ENCODE results near the gene TGFBR2. TPM values are rescaled to one million over a fixed set of nuclear protein-coding genes. Genes with fewer than 3 reads are reported as not detected.

Gene TGFBR2
- total RNA-seq, 2 experiments from 2014 or later, result 57.8 to 58.1 TPM

GRCh38 chr3:30656624-30657141 lies 50.3 kb downstream of the TGFBR2 start:
- H3K4me1 Mint-ChIP-seq (ENCODE audit: low read depth), result peaks cover 98% of the 10 kb centered on the region
- no peaks in the 10 kb centered on the region for H3K27me3 Mint-ChIP-seq (ENCODE audit: low read depth)
- intact Hi-C loops (cut with micrococcal nuclease), result loop anchor here (5.0 to 10.0 kb wide), 2 partner anchors 558 to 876 kb away; partner anchors contain the start of gene STT3B
- H3K9me3 Mint-ChIP-seq, result peaks cover 1% of the 10 kb centered on the region
- peak overlapping the region; percentile 97 for H3K27ac Mint-ChIP-seq
- H3K36me3 Mint-ChIP-seq (ENCODE audit: low read depth), result peaks cover 86% of the 10 kb centered on the region
- DNase-seq, result no peak
- CTCF ChIA-PET, result no interaction called here
- H3K4me3 Mint-ChIP-seq, result peak overlapping the region; percentile 55

DNA sequence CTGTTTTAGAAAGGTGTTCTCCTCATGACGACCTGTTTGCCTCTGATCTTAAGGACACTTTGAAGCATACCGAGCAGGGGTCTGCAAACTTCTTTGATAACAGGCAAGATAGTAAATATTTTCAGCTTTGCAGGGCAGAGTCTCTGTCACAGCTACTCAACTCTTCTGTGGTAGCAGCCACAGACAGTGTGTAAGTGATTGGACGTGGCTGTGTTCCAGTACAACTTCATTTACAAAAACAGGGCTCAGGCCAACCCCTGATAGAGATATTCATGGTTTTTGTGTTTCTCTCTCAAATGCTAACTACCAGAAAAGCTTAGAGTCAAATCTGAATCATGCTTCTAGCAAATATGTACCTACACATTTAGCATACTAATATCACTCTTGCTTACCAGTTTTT lies 51.5 kb downstream of the TGFBR2 start:
- Mint-ChIP-seq H3K9me3 (peaks cover 1% of the 10 kb centered on the region), H3K4me3 (peak overlapping the region; percentile 62), H3K4me1 (ENCODE audit: low read depth) (peaks cover 98% of the 10 kb centered on the region), H3K36me3 (ENCODE audit: low read depth) (peaks cover 82% of the 10 kb centered on the region), H3K27ac (peak overlapping the region; percentile 97), H3K27me3 (ENCODE audit: low read depth) (no peaks in the 10 kb centered on the region)
- intact Hi-C loops (cut with micrococcal nuclease), result loop anchor here (1.0 to 10.0 kb wide), 4 partner anchors 9 to 874 kb away; partner anchors contain the start of gene STT3B
- CTCF ChIA-PET, result interaction anchor here (0.7 to 2.1 kb wide), 10 partner anchors 11 to 50 kb away, joined by 3 to 12 read pairs (median 5); no protein-coding TSS in a partner anchor
- DNase-seq, result peak; percentile 59

- H3K27me3 Mint-ChIP-seq (ENCODE audit: low read depth), result no peaks in the 10 kb centered on the region
- intact Hi-C loops (cut with micrococcal nuclease), result loop anchor here (1.0 to 10.0 kb wide), 4 partner anchors 9 to 874 kb away; partner anchors contain the start of gene STT3B
- peaks cover 81% of the 10 kb centered on the region for H3K36me3 Mint-ChIP-seq (ENCODE audit: low read depth)
- H3K4me1 Mint-ChIP-seq (ENCODE audit: low read depth), result peaks cover 98% of the 10 kb centered on the region
- peak; percentile 62 for DNase-seq
- H3K4me3 Mint-ChIP-seq, result peak overlapping the region; percentile 62
- H3K9me3 Mint-ChIP-seq, result peaks cover 1% of the 10 kb centered on the region
- peak overlapping the region; percentile 97 for H3K27ac Mint-ChIP-seq
- CTCF ChIA-PET, result interaction anchor here (0.6 to 2.1 kb wide), 15 partner anchors 10 to 69 kb away, joined by 3 to 12 read pairs (median 3); no protein-coding TSS in a partner anchor
These were observed 52.1 kb downstream of the TGFBR2 start for GRCh38 chr3:30658328-30659052.

- Mint-ChIP-seq H3K4me3 (peak overlapping the region; percentile 62), H3K4me1 (ENCODE audit: low read depth) (peaks cover 97% of the 10 kb centered on the region), H3K9me3 (peaks cover 1% of the 10 kb centered on the region), H3K36me3 (ENCODE audit: low read depth) (peaks cover 76% of the 10 kb centered on the region), H3K27ac (peak overlapping the region; percentile 97), H3K27me3 (ENCODE audit: low read depth) (no peaks in the 10 kb centered on the region)
- CTCF ChIA-PET, result interaction anchor here (0.5 to 2.1 kb wide), 11 partner anchors 12 to 458 kb away, joined by 3 to 12 read pairs (median 4); no protein-coding TSS in a partner anchor
- intact Hi-C loops (cut with micrococcal nuclease), result loop anchor here (5.0 to 10.0 kb wide), 3 partner anchors 555 to 1095 kb away; partner anchors contain the start of gene STT3B
- DNase-seq, result no peak
These were observed 53.1 kb downstream of the TGFBR2 start for GRCh38 chr3:30659270-30660130.

DNA sequence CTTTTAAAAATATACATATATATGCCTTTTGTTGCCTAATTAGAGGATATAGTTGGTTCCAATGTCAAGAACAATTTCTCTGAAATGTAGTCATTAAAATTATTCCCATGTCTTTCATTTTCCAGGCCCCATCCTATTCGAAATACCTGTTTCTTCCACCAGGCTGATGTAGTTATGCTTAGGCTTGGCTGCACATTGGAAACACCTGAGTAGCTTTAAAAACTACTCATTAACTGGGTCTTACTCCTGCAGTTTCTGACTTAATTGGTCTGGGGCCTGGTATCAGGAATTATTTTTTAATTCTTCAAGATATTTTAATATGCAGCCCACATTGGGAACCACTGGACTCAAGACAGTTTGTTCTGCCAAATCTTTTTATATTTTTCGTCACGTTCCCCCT lies 53.7 kb downstream of the TGFBR2 start:
- CTCF ChIA-PET, result interaction anchor here (0.5 kb wide), 1 partner anchor 459 kb away, joined by 3 read pairs; no protein-coding TSS in a partner anchor
- H3K9me3 Mint-ChIP-seq, result peaks cover 1% of the 10 kb centered on the region
- peak overlapping the region; percentile 39 for H3K4me3 Mint-ChIP-seq

GRCh38 chr3:30660656-30661055 lies 54.3 kb downstream of the TGFBR2 start:
- Mint-ChIP-seq H3K36me3 (ENCODE audit: low read depth) (peaks cover 73% of the 10 kb centered on the region), H3K27me3 (ENCODE audit: low read depth) (no peaks in the 10 kb centered on the region), H3K9me3 (peaks cover 1% of the 10 kb centered on the region), H3K4me1 (ENCODE audit: low read depth) (peaks cover 97% of the 10 kb centered on the region), H3K4me3 (peak overlapping the region; percentile 39), H3K27ac (peak overlapping the region; percentile 93)
- no peak for DNase-seq
- intact Hi-C loops (cut with micrococcal nuclease), result loop anchor here (1.0 to 10.0 kb wide), 2 partner anchors 48 to 1094 kb away; no protein-coding TSS in a partner anchor
- CTCF ChIA-PET, result interaction anchor here (0.6 kb wide), 1 partner anchor 36 kb away, joined by 3 read pairs; no protein-coding TSS in a partner anchor

More for the DNA sequence above, 53.7 kb downstream of the TGFBR2 start:
- intact Hi-C loops (cut with micrococcal nuclease), result loop anchor here (10.0 kb wide), 1 partner anchor 1095 kb away; no protein-coding TSS in a partner anchor
- Mint-ChIP-seq H3K27me3 (ENCODE audit: low read depth) (no peaks in the 10 kb centered on the region), H3K36me3 (ENCODE audit: low read depth) (peaks cover 74% of the 10 kb centered on the region), H3K27ac (peak overlapping the region; percentile 93), H3K4me1 (ENCODE audit: low read depth) (peaks cover 97% of the 10 kb centered on the region)
- DNase-seq, result no peak

GRCh38 chr3:30661098-30661873 lies 54.9 kb downstream of the TGFBR2 start:
- no peaks in the 10 kb centered on the region for H3K27me3 Mint-ChIP-seq (ENCODE audit: low read depth)

DNA sequence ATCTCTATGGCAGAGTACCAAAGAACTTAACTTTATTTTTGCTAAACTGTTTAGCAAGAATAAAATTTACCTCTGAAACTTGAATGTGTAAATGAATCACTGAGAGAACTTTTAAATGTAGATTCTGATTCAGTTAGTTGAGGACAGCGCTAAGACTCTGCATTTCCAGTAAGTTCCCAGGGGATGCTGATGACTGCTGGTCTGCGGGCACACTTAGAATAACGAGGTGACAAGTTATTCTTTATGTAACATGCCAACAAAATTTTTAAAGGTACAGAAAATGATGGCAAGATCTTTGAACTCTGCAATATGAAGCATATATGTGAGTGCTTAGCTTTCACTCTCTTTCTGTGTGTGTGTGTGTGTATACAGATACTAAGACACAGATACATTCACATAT lies 56.4 kb downstream of the TGFBR2 start:
- Mint-ChIP-seq H3K9me3 (no peaks in the 10 kb centered on the region), H3K27ac (peak overlapping the region; percentile 93), H3K36me3 (ENCODE audit: low read depth) (peaks cover 59% of the 10 kb centered on the region), H3K27me3 (ENCODE audit: low read depth) (no peaks in the 10 kb centered on the region), H3K4me1 (ENCODE audit: low read depth) (peaks cover 93% of the 10 kb centered on the region), H3K4me3 (peak overlapping the region; percentile 40)
- DNase-seq, result no peak
- intact Hi-C loops (cut with micrococcal nuclease), result loop anchor here (10.0 kb wide), 1 partner anchor 1092 kb away; no protein-coding TSS in a partner anchor
- CTCF ChIA-PET, result interaction anchor here (0.8 kb wide), 1 partner anchor 28 kb away, joined by 3 read pairs; no protein-coding TSS in a partner anchor

More at GRCh38 chr3:30661098-30661873, 54.9 kb downstream of the TGFBR2 start:
- intact Hi-C loops (cut with micrococcal nuclease), result loop anchor here (1.0 to 10.0 kb wide), 2 partner anchors 49 to 1094 kb away; no protein-coding TSS in a partner anchor
- Mint-ChIP-seq H3K9me3 (peaks cover 1% of the 10 kb centered on the region), H3K4me1 (ENCODE audit: low read depth) (peaks cover 96% of the 10 kb centered on the region), H3K36me3 (ENCODE audit: low read depth) (peaks cover 69% of the 10 kb centered on the region), H3K27ac (peak overlapping the region; percentile 93), H3K4me3 (peak overlapping the region; percentile 39)
- CTCF ChIA-PET, result interaction anchor here (0.6 kb wide), 1 partner anchor 37 kb away, joined by 3 read pairs; no protein-coding TSS in a partner anchor
- DNase-seq, result no peak

- Mint-ChIP-seq H3K27me3 (ENCODE audit: low read depth) (no peaks in the 10 kb centered on the region), H3K4me1 (ENCODE audit: low read depth) (peaks cover 93% of the 10 kb centered on the region), H3K4me3 (peak overlapping the region; percentile 62), H3K36me3 (ENCODE audit: low read depth) (peaks cover 62% of the 10 kb centered on the region), H3K9me3 (no peaks in the 10 kb centered on the region), H3K27ac (peak overlapping the region; percentile 93)
- CTCF ChIA-PET, result interaction anchor here (0.6 to 1.2 kb wide), 3 partner anchors 16 to 650 kb away, joined by 3 to 6 read pairs (median 3); no protein-coding TSS in a partner anchor
- no peak for DNase-seq
- intact Hi-C loops (cut with micrococcal nuclease), result loop anchor here (10.0 kb wide), 1 partner anchor 1091 kb away; no protein-coding TSS in a partner anchor
These were observed 57.3 kb downstream of the TGFBR2 start for GRCh38 chr3:30663533-30664241.

- Mint-ChIP-seq H3K9me3 (no peaks in the 10 kb centered on the region), H3K27ac (peak overlapping the region; percentile 93), H3K4me3 (peak overlapping the region; percentile 62), H3K27me3 (ENCODE audit: low read depth) (no peaks in the 10 kb centered on the region), H3K36me3 (ENCODE audit: low read depth) (peaks cover 62% of the 10 kb centered on the region), H3K4me1 (ENCODE audit: low read depth) (peaks cover 92% of the 10 kb centered on the region)
- CTCF ChIA-PET, result interaction anchor here (1.1 to 1.3 kb wide), 4 partner anchors 10 to 651 kb away, joined by 3 to 6 read pairs (median 3); no protein-coding TSS in a partner anchor
- intact Hi-C loops (cut with micrococcal nuclease), result loop anchor here (10.0 kb wide), 1 partner anchor 1090 kb away; no protein-coding TSS in a partner anchor
- DNase-seq, result no peak
These were observed 58.1 kb downstream of the TGFBR2 start for GRCh38 chr3:30664459-30664858.

Measured in activated naive CD4-positive, alpha-beta T cell treated with anti-CD3 and anti-CD28 coated beads for 36 hours (primary cell).